Transverse colon (tissue), 4 donors: ENCODE data around the gene NUAK2.

ENCODE experiments used
- EP300 ChIP-seq: sonication (generic); formaldehyde crosslinking; IDR thresholded peaks from one replicate; pipeline ENCODE4 v1.6.1; 2017; ENCODE audit warnings: antibody characterized with exemption, low read depth
- POLR2AphosphoS5 ChIP-seq, 3 donors: sonication (generic); formaldehyde crosslinking; IDR thresholded peaks; one replicate each; pipeline ENCODE4 v1.6.1; 2016; ENCODE audit warnings: antibody characterized with exemption in 3 of 3
- TF ChIP-seq, protein P1 (sequence below), 5 experiments: fragments of 200-600 bp in 3 of 5; fragments of 450-650 bp in 2 of 5; sonication (generic) in 3 of 5; IDR thresholded peaks; 1 replicate in 2 of 5; 2 replicates in 3 of 5; pipeline ENCODE4 v1.5.1; 2016 to 2017; ENCODE audit warnings: antibody characterized with exemption in 5 of 5, inconsistent platforms in 3 of 5, mild to moderate bottlenecking in 2 of 5, moderate library complexity in 1 of 5

DNA sequence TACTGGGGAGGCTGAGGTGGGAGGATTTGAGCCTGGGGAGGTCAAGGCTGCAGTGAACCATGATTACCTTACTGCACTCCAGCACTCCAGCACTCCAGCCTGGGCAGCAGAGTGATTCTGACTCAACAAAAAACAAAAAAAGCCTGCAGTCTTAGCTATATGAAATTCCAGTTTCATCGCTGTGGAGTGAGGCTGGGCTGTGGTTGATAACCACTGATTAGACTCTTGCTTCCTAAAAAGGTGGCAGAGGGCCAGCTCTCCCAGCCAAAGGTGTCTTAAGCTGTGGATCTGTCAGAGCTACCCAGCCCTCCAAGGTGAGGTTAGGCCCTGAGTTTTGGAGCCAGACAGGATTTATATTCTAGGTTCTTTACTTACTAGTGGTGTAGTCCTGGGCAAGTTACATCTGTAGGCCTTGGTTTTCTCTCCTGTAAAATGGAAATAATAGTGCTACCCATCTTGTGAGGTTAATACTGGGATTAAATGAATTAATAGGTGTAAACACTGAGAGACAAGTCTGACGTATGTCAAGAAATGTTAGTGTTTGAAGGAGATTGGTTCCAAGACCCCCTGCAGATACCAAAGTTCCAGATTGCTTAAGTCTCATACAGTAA, 57.9 kb downstream of the NUAK2 start:
- TF ChIP-seq, protein P1, sequence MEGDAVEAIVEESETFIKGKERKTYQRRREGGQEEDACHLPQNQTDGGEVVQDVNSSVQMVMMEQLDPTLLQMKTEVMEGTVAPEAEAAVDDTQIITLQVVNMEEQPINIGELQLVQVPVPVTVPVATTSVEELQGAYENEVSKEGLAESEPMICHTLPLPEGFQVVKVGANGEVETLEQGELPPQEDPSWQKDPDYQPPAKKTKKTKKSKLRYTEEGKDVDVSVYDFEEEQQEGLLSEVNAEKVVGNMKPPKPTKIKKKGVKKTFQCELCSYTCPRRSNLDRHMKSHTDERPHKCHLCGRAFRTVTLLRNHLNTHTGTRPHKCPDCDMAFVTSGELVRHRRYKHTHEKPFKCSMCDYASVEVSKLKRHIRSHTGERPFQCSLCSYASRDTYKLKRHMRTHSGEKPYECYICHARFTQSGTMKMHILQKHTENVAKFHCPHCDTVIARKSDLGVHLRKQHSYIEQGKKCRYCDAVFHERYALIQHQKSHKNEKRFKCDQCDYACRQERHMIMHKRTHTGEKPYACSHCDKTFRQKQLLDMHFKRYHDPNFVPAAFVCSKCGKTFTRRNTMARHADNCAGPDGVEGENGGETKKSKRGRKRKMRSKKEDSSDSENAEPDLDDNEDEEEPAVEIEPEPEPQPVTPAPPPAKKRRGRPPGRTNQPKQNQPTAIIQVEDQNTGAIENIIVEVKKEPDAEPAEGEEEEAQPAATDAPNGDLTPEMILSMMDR (IDR thresholded peaks at IDR 0.05), result no peak
- no peak for TF ChIP-seq EP300
- no peak for TF ChIP-seq POLR2AphosphoS5 (IDR thresholded peaks at IDR 0.05)
